NCI-H2196 treated with DMSO at 0.1 percent for 48 hours (cell line): ENCODE results near the gene C1QC.

Experiments
- DNase-seq: peaks from one replicate; lab custom pipeline; 2025; ENCODE audit not compliant: unreplicated experiment; lab: John Stamatoyannopoulos, UW

Gene C1QC

DNA sequence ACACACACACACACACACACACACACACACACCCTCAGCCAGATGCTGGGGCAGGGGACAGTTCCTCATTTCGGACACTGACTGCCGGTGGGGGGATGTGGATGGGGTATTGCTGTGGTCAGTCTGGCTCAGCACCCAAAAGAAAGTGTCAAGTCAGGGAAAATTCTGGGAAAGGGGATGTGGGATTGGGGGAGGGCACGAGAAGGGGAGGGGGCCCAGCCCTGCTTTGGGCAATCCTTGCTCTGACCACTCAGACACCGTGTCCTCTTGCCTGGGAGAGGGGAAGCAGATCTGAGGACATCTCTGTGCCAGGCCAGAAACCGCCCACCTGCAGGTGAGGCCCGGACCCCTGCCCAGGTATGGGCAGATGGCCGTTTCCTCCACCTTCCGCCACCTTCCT lies at the start of gene C1QC:
Gene C1QC, plus strand, starts transcription at position 253 of the 400 bp plus-strand sequence. CDS start 391 bp downstream, outside the sequence.
- no peak for DNase-seq

DNA sequence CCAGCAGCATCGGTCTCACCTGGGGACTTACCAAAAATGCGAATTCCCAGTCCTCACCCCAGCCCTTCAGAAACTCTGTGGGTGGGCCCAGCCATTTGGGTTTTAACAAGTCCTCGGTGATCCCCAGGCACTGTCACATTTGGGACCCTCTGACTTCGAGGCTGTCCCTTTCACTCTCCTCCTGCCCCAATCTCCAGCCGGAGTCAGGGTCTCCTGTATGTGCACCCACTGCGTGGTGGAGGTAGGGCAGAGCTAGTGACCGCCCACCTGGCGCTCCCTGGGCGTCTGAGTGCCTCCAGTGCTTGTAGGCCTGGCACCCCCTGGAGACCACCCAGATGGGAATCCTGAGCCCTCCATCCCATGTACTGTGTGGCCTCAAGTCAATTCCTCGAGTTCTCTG lies 49.0 kb upstream of the C1QC start:
- no peak for DNase-seq

DNA sequence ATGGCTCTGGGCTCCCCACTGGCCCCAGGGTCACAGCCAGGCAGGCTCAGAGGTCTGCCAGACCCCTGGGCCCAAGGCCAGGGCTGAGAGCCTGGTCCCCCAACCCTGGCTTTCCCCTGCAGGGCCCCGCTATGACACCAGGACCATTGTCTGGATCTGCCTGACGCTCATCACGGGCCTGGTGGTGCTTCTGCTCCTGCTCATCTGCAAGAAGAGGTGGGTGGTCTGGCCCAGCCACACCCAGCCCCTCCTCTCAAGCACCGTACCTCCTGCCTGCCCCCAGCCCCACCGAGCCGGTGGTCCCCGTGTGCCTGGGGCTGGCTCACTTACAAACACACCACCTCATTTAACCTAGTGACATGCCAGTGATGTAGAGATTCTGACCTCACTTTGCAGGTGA lies 48.3 kb upstream of the C1QC start:
- no peak for DNase-seq

DNA sequence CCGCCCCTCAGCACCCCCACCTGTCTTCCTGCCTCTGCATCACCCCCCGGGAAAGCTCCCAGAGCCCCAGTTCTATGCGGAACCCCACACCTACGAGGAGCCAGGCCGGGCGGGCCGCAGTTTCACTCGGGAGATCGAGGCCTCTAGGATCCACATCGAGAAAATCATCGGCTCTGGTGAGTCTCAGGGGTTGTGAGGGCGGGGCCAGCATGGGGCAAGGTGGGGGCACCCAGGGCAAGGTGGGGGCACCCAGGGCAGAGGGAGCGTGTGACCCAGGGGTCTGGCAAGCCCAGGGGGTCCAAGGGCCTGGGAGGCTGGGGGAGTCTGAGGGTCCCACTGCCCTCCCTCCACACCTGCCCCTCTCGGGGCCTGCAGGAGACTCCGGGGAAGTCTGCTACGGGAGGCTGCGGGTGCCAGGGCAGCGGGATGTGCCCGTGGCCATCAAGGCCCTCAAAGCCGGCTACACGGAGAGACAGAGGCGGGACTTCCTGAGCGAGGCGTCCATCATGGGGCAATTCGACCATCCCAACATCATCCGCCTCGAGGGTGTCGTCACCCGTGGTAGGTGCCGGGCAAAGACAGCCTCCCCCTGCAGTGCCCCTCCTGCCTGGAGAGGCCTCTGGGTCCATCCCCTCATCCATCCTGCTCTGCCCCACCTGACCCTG lies 46.0 kb upstream of the C1QC start:
- no peak for DNase-seq

DNA sequence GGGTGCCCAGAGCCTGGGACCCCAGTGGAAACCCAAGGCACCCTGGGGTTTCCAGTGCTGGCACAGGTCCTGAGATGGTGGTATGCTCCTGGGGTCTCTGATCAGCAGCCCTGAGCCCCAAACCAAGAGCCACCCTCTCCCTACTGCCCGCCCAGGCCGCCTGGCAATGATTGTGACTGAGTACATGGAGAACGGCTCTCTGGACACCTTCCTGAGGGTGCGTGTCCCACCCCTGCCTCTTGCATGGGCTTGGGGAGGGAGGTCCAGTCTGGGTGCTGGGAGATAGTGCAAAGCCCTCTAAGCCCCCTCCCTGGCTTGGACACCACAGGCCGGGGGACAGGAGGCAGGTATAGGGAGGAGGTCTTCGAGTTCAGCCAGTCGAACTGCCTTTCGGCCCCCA lies 45.4 kb upstream of the C1QC start:
- no peak for DNase-seq

DNA sequence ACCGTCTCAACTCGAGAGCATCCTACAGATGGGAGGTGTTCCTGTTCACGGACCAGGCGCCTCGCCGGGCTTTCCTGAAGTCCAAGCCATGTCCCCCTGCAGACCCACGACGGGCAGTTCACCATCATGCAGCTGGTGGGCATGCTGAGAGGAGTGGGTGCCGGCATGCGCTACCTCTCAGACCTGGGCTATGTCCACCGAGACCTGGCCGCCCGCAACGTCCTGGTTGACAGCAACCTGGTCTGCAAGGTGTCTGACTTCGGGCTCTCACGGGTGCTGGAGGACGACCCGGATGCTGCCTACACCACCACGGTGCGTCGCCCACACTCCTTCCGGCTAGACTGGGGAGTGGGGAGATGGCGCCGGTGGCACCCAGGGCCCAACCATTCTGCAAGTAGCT lies 44.7 kb upstream of the C1QC start:
- DNase-seq: no peak

DNA sequence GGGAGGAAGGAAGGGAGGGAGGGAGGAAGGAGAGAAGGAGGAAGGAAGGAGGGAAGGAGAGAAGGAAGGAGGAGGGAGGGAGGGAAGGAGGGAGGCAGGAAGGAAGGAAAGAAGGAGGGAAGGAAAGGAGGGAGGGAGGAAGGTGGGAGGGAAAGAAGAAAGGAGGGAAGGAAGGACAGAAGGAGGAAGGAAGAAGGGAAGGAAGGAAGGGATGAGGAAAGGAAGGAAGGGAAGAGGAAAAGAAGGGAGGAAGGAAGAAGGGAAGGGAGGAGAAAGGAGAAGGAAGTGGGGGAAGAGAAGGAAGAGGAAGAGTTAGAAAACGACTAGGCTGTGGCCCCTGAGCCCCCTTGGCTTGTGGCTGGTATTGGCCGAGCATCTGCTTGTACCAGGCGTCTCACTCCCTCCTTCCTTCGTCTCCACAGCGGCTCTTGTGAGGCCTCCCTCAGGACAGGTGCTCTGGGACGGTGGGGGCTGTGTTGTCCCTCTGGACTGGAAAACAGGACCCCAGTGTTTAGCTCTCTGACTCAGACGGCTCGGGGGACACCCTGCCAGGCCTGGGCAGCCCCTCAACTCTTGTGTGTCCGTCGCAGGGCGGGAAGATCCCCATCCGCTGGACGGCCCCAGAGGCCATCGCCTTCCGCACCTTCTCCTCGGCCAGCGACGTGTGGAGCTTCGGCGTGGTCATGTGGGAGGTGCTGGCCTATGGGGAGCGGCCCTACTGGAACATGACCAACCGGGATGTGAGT lies 43.2 kb upstream of the C1QC start:
- DNase-seq: no peak

DNA sequence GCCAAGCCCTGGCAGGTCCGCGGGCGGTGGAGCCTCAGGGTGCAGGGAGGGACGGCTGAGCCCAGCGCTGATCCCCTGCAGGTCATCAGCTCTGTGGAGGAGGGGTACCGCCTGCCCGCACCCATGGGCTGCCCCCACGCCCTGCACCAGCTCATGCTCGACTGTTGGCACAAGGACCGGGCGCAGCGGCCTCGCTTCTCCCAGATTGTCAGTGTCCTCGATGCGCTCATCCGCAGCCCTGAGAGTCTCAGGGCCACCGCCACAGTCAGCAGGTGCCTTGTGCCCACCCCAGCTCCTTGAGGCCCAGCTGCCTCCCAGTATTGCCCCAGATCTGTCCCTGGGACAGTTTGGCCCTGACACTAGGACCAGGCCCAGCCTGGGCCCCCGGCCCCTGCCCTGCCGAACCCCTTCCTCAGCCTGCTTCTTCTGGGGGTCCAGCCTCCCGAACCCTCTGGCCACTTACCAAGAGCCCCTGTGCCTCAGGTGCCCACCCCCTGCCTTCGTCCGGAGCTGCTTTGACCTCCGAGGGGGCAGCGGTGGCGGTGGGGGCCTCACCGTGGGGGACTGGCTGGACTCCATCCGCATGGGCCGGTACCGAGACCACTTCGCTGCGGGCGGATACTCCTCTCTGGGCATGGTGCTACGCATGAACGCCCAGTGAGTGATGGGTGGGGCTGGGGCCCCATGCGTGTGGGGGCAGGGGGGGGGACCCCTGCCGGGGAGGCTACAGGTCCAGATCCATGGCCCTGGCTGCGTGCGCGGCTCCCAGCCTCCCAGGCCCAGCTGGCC lies 42.4 kb upstream of the C1QC start:
- DNase-seq: no peak

DNA sequence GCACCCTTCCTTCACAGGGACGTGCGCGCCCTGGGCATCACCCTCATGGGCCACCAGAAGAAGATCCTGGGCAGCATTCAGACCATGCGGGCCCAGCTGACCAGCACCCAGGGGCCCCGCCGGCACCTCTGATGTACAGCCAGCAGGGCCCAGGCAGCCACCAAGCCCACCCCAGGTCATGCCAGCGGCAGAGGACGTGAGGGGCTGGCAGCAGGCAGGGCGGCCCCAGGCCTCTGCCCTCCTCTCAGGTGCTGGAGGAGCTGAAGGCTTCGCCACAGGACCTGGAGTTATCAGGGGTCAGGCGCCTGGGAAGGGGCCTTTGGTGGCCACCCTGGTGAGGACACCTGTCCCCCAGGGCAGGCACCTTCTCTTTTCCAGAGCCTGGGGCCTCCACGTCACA lies 41.8 kb upstream of the C1QC start:
- no peak for DNase-seq

DNA sequence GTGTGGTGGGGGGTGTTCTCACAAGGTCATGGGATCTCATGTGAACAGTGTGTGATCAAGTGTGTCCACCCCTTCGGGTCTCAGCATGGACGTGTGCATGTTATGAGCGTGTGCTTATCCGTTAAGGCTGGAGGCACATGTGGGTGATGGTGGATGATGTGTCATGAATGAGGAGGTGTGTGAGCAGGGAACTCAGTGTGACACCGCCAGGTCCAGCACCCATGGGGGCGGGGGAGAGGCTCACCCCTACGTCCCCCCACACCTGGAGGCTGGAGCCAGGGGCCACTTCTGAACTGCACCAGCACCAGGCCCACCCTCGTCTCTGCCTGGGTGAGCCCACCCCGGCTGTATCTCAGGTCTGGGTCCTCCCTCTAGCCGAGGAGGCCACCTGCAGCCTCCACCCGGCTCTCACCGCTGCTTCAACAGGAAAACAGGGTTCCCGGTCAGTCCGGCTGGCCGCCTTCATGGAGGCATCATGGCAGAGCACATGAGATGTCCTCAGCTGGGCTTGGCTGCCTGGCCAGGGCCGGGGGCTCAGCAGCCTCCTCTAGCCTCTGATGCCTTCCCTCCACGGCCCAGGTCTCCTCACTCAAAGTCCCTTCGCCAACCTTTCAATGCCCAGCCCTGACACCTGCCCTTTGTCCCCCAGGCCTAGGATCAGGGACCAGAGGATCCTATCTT lies 41.2 kb upstream of the C1QC start:
- DNase-seq: no peak

DNA sequence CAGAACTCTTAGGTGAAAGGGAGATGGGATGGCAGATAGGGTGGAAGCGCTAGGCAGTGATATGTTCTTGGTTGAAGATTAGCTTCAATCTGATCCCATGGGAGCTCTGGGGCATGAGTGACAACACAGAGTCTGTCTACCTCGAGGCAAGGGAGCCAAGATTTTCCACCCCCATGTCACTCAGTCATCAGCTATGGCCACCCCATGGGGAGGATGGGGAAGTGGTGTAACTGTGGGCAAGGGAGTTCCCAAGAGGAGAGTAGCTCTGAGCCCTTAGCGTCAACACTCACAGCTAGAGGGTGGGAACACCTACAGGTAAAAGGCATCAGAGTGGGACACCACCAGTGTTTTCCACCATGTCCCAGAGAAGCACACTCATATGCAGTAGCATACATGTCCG lies 37.3 kb upstream of the C1QC start:
- no peak for DNase-seq

DNA sequence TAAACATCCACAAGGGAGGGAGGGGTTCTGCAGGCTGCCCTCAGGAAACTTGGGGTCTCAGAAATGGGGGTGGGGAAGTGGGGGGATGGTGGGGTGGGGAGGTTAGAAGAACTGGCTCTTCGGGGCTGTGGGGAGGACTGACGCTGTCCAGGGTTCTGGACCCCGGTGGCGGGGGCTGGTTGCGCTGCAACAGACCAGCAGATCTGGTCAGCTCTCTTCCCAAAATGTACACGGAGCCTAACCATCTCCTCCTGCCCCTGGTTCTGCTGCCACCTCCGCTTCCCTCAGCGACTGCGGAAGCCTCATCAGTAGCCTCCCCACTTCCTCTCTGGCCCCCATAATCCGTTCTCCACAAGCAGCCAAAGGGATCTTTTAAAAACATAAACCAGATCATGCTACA lies 36.3 kb upstream of the C1QC start:
- DNase-seq: no peak

DNA sequence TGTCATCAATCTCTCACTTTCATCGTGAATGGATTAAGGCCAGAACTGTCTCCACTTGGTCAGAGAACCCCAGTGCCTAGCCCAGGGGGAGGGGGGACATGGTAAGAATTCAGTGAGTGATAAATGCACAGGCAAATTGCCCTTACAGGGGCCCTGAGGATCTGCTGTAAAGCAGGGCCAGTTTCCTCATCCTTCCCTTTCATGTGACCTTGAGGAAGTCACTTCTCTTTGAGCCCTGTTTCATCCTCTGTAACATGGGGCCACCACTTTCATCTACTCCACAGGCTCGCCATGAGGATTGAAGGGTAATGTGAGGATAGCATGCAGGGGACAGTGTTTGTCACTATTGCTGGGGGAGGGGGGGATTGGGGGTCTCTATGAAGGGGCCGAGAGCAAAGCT lies 35.1 kb upstream of the C1QC start:
- no peak for DNase-seq

DNA sequence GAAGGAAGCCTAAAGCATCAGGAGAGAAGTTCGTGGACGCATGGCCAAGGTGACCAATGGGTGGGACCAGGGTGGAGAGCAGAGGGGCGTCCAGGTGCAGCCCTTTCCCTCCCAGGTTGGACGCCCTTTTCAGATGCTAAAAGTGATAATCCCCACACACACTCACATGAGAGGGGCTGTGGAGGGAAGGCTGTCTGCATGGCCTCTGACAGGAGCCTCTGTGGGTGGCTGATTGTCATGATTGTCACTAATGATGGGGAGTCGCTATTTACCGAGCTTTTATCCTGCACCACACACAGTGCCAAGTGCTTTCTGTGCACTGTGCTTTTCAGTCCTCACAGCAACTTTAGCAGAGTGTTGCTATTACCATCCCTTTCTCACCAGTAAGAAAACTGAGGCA lies 34.1 kb upstream of the C1QC start:
- DNase-seq: no peak

DNA sequence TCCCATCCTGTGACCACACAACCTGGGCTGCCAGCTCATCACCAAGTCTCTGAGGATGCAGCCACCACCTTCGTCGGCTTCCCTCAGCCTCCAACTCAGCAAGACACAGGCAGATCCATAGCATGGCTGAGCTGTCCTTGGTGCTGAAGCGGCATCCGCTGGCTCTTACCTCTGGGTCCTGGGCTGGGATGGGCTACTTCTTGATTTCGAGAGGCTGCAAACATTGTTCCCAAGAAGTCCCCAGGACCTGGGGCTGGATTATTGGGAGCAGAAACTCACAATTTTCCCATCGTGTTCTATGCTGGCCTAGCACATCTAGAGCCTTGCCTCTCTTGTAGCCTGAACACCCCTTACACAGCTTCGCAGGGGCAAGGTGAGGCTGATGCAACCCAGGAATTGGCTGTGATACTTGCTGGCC lies 31.9 kb upstream of the C1QC start:
- no peak for DNase-seq

DNA sequence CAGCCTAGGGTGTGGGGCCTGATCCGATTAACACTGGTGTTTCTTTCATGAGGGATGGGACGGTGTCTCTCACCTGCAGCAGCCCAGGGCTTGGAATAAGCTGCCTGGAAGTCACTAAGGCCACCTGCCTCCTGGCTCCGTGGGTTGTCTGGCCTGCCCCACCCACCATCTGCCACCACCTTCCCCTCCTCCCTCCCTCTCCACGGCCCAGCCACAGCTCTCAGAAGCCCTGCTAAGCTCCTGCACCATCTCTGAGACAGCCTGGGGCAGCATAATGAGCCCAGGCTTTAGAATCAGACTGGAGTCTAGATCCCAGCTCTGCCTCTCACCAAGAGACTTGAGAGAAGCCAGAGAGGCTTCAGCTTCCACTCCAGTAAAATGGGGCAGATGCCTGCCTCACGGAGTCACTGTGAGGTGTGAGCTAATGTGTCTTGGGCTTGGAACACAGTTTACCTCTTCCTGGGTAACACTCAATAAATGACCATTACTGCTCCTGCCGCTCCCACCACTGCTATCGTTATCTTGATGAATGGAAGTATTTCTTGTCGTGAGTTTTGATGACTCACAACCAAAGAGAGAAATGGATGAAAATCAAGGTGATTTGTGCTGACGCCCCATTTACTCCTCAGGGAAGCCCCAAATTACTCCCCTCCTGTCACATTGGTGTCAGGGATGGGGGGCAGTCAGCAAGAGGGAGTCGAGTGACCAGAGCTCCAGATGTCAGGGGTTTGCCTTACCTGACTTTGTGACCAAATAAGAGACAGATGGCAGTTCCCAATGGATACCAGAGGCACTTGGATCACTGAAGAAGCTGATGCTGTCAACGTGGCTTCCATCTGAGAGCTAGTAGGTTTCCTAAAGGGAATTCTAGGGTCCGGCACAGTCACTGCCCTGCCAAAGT lies 30.5 kb upstream of the C1QC start:
- DNase-seq: no peak

DNA sequence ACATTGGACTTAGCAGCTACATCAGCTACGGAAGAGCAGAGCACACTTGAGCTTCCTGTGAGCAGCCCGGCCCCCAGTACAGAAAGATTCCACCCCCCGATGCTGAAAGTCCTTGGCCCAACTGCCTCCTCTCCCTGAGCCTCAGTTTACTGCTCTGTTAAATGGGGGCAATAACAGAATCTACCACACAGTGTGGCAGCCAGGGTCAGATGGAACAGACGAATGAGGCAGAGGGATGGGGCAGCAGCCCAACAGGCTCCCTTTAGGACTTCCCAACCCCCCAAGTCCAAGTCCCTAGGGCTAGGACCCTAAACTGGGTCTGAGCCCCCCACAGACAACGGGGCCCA lies 29.9 kb upstream of the C1QC start:
- no peak for DNase-seq

DNA sequence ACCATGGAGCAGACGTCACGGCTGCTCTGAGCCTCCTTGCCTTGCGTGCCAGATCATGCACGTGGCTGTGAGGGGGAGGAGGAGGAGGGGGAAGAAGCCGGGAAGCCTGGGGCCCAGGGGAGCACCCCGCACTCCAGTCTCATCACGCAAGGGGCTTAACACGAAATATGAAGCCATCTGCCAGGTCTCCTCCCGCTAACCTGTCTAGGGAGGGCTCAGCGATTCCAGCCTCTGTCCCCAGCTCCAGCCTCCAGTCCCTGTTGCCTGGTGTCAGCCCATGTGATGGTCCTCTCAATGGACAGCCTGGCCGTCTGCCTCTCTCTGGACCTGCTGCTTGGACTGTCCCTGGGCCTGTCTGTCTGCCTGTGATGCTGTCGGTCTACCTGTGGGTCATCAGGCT lies 29.5 kb upstream of the C1QC start:
- no peak for DNase-seq

DNA sequence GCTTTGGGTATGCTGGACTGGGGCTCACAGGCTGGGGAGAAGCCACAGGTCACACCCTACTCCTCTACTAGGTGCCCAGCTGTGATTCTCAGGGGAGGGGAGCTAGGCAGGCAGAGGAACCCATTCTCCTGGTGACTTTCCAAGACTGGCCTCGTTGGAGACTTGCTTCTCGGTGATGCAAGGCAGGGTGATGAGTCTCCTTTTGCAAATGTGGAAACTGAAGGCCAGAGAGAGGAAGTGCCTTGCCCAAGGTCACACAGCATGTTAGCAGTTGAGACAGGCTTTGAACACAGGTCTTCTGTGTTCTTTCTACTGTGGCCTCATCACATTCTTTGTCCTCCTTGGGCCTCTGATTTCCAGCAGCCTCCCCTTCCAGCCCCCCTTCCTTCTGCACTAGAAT lies 27.5 kb upstream of the C1QC start:
- no peak for DNase-seq

DNA sequence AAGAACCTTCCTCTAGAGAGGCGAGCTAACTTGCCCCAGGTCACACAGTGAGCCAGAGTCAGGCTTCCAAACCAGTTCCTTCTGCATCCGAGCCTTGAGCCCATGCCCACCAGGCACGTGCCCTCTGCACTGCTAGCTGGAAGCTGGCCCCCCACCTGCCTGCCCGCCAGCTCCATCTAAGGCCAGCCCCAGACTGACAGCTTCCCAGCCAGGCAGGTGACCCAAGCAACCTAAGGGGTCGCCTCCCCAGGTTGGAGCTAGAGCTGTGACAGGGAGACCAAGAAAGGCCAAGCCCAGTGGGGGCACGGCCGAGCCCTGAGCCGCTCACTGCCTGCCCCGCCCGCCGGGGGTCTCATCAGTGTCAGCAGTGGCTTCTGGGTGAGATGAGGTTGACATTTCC lies 26.9 kb upstream of the C1QC start:
- DNase-seq: no peak

DNA sequence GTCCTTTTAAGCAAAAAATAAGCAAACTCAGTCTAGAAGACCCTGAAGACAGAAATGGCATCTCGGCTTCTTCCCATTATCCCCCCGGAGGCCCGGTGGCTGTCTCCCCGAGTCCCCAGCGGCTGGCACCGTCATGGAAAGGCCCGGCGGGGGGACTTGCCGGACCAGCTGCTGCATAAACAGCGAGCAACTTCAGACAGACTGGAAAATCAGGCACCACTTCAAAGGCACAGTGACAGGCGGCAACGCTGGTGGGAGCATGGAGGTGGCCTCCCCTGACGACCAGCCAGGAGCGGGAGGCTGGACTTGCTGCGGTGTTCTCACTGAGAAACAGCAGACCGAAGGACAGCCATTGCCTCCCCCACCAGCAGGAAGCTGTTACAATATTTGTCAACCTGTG lies 25.4 kb upstream of the C1QC start:
- DNase-seq: no peak
